ENCODE data around the gene CAVIN3. TPM values are rescaled to one million over a fixed set of nuclear protein-coding genes. Genes with fewer than 3 reads are reported as not detected.

Gene CAVIN3
- total and polyA plus RNA-seq, 9 of the 15 experiments (the other 6 are each of a cell fraction or from before 2014, with no cell fraction given), result 0.13 TPM; not detected in 8

- ATAC-seq (peak; percentile 39), FAIRE-seq (no peak), DNase-seq (ENCODE audit: extremely low read depth in 1 of 4, low spot score in 3 of 4) (no peak)
- intact Hi-C loops (cut with micrococcal nuclease), result no loop called here
- no peaks in the 10 kb centered on the region for H4K20me1 ChIP-seq (replicated peaks; ENCODE audit: control insufficient read depth, insufficient read depth, low read length)
- peak overlapping the region in 1 of 2 experiments; percentile 56; a peak in 1 of 4 replicates for H3K9ac ChIP-seq (ENCODE audit: insufficient read depth in 1 of 2, low read depth in 2 of 2, low read length in 2 of 2)
- in situ Hi-C loops (cut with MboI), result no loop called here
- no peaks in the 10 kb centered on the region for H3K36me3 ChIP-seq (ENCODE audit: control insufficient read depth, insufficient read depth, low read length)
- peaks cover 0 to 18% of the 10 kb centered on the region in 2 experiments; a peak in 2 of 5 replicates for H3K4me1 ChIP-seq (replicated peaks in 1 of 2; ENCODE audit: control insufficient read depth in 2 of 2, insufficient read depth in 2 of 2, low read length in 2 of 2)
- 55% methylated on average over 38 of the region's 41 CpGs for WGBS (ENCODE audit: insufficient coverage, low coverage, missing lambda C conversion rate)
- POLR2A ChIA-PET, result interaction anchor here (2.1 kb wide), 1 partner anchor 10 kb away, joined by 8 read pairs; no protein-coding TSS in a partner anchor
- peak overlapping the region; percentile 75 for H2AFZ ChIP-seq (ENCODE audit: low read depth, low read length)
- no peak overlapping the region for H3K4me3 ChIP-seq
- no peaks in the 10 kb centered on the region for H3K9me3 ChIP-seq (replicated peaks; ENCODE audit: control insufficient read depth, insufficient read depth, low read depth, low read length)
- H3K4me2 ChIP-seq (ENCODE audit: insufficient read depth, low read length), result no peak overlapping the region
- H3K27me3 ChIP-seq (ENCODE audit: control insufficient read depth in 2 of 2, insufficient read depth in 2 of 2, low read length in 2 of 2), result peaks cover 4 to 6% of the 10 kb centered on the region in 2 experiments; a peak in 2 of 5 replicates
- no peak overlapping the region for H3K27ac ChIP-seq (ENCODE audit: extremely low read depth, low read depth, low read length)
- no TSS peak for BruUV-seq (replicated peaks)
- CTCF ChIA-PET (ENCODE audit: low intra/inter-chr PET ratio), result interaction anchor here (0.6 kb wide), 1 partner anchor 136 kb away, joined by 3 read pairs; no protein-coding TSS in a partner anchor
- no peaks in the 10 kb centered on the region for H3K9me1 ChIP-seq (ENCODE audit: control insufficient read depth, insufficient read depth, low read length)
- no peaks in the 10 kb centered on the region for H3K79me2 ChIP-seq (ENCODE audit: control insufficient read depth, insufficient read depth, low read length)
- TF ChIP-seq ILF3 (IDR thresholded peaks at IDR 0.05; ENCODE audit: borderline replicate concordance) (no peak), KAT7 (CRISPR knock-in tag; IDR thresholded peaks at IDR 0.05; ENCODE audit: borderline replicate concordance) (no peak), DACH1 (IDR thresholded peaks at IDR 0.05; ENCODE audit: partially characterized antibody) (no peak), ZNF785 (CRISPR knock-in tag; IDR thresholded peaks at IDR 0.05) (no peak), CREB3 (tag; conservative IDR thresholded peaks at IDR 0.05; ENCODE audit: low read depth) (no peak), ZNF780A (CRISPR knock-in tag; IDR thresholded peaks at IDR 0.05) (no peak), ZNF778 (CRISPR knock-in tag; IDR thresholded peaks at IDR 0.05) (no peak), SAFB2 (IDR thresholded peaks at IDR 0.05; ENCODE audit: borderline replicate concordance, low read depth, low read length, severe bottlenecking) (no peak), C11orf30 (IDR thresholded peaks at IDR 0.05; ENCODE audit: low read depth) (no peak), ATF2 (CRISPR knock-in tag; IDR thresholded peaks at IDR 0.05) (no peak), ZNF518B (CRISPR knock-in tag; IDR thresholded peaks at IDR 0.05) (no peak), ADNP (tag; IDR thresholded peaks at IDR 0.05) (no peak), CSDE1 (IDR thresholded peaks at IDR 0.05) (no peak), RBM17 (IDR thresholded peaks at IDR 0.05; ENCODE audit: borderline replicate concordance, low read depth, low read length) (no peak), ZNF655 (CRISPR knock-in tag; IDR thresholded peaks at IDR 0.05) (no peak)
These were observed 49.6 kb downstream of the CAVIN3 start for GRCh38 chr11:6270584-6271246.

Data from K562 (cell line).